ENCODE results near the gene EN1.

Gene EN1

GRCh38 chr2:118852605-118853128, 5.2 kb upstream of the EN1 start:
- H3K18ac ChIP-seq (ENCODE audit: low read length), result no peak overlapping the region
- H3K9me3 ChIP-seq (ENCODE audit: insufficient read depth, low read depth, low read length), result peaks cover 4% of the 10 kb centered on the region
- H3K27me3 ChIP-seq (ENCODE audit: insufficient read depth, low read length), result peaks cover 86% of the 10 kb centered on the region
- no CpG with 5 or more reads among the region's 31 CpGs for WGBS (ENCODE audit: extremely low coverage, insufficient coverage, insufficient read length)
- H3K79me2 ChIP-seq (ENCODE audit: control insufficient read depth, insufficient read depth, low read length, poor library complexity), result no peaks in the 10 kb centered on the region
- H3K79me1 ChIP-seq (ENCODE audit: low read length), result peaks cover 6% of the 10 kb centered on the region
- no peak overlapping the region for H3K14ac ChIP-seq (ENCODE audit: low read length)
- H3K4me1 ChIP-seq (ENCODE audit: control insufficient read depth in 1 of 2, insufficient read depth in 2 of 2, low read length in 2 of 2), result peaks cover 14% of the 10 kb centered on the region in 2 experiments
- H3K9ac ChIP-seq (ENCODE audit: low read length), result no peak overlapping the region
- H3K23ac ChIP-seq (ENCODE audit: low read length), result no peak overlapping the region
- H3K27ac ChIP-seq (ENCODE audit: low read depth, low read length), result no peak overlapping the region
- no peak overlapping the region for H3K4ac ChIP-seq (ENCODE audit: low read depth, low read length)
- H3K4me3 ChIP-seq (ENCODE audit: low read depth, low read length), result no peak overlapping the region
- DNase-seq, result no peak
- H4K12ac ChIP-seq (ENCODE audit: low read depth, low read length), result no peak overlapping the region
- no peaks in the 10 kb centered on the region for H3K36me3 ChIP-seq (ENCODE audit: control insufficient read depth in 1 of 2, insufficient read depth in 2 of 2, low read length in 2 of 2)
- no peak overlapping the region for H2BK120ac ChIP-seq (ENCODE audit: insufficient read depth, low read length, poor library complexity)
- H4K8ac ChIP-seq (ENCODE audit: low read depth, low read length), result no peak overlapping the region
- H2BK5ac ChIP-seq (ENCODE audit: low read depth, low read length, poor library complexity), result no peak overlapping the region
- H2AK5ac ChIP-seq (ENCODE audit: low read length), result no peak overlapping the region
- H4K91ac ChIP-seq (ENCODE audit: low read depth, low read length), result peak overlapping the region; percentile 41
- peak overlapping the region; percentile 36 for H3K4me2 ChIP-seq (ENCODE audit: low read length)
- H2AFZ ChIP-seq (ENCODE audit: insufficient read depth, low read length, poor library complexity), result no peak overlapping the region
- H2BK12ac ChIP-seq (ENCODE audit: low read length), result no peak overlapping the region

- H3K4ac ChIP-seq (ENCODE audit: low read depth, low read length), result no peak overlapping the region
- no peak overlapping the region for H4K8ac ChIP-seq (ENCODE audit: low read depth, low read length)
- H2AK5ac ChIP-seq (ENCODE audit: low read length), result no peak overlapping the region
- peaks cover 4% of the 10 kb centered on the region for H3K9me3 ChIP-seq (ENCODE audit: insufficient read depth, low read depth, low read length)
- no peak overlapping the region for H3K14ac ChIP-seq (ENCODE audit: low read length)
- H2BK12ac ChIP-seq (ENCODE audit: low read length), result no peak overlapping the region
- DNase-seq, result no peak
- H3K79me2 ChIP-seq (ENCODE audit: control insufficient read depth, insufficient read depth, low read length, poor library complexity), result no peaks in the 10 kb centered on the region
- peaks cover 75% of the 10 kb centered on the region for H3K27me3 ChIP-seq (ENCODE audit: insufficient read depth, low read length)
- H3K18ac ChIP-seq (ENCODE audit: low read length), result no peak overlapping the region
- no CpG with 5 or more reads among the region's 17 CpGs for WGBS (ENCODE audit: extremely low coverage, insufficient coverage, insufficient read length)
- H2BK120ac ChIP-seq (ENCODE audit: insufficient read depth, low read length, poor library complexity), result no peak overlapping the region
- H2BK5ac ChIP-seq (ENCODE audit: low read depth, low read length, poor library complexity), result no peak overlapping the region
- no peak overlapping the region for H3K27ac ChIP-seq (ENCODE audit: low read depth, low read length)
- H3K23ac ChIP-seq (ENCODE audit: low read length), result no peak overlapping the region
- no peak overlapping the region for H4K12ac ChIP-seq (ENCODE audit: low read depth, low read length)
- peaks cover 11 to 12% of the 10 kb centered on the region in 2 experiments for H3K4me1 ChIP-seq (ENCODE audit: control insufficient read depth in 1 of 2, insufficient read depth in 2 of 2, low read length in 2 of 2)
- no peak overlapping the region for H3K9ac ChIP-seq (ENCODE audit: low read length)
- H3K4me2 ChIP-seq (ENCODE audit: low read length), result peak overlapping the region; percentile 2
- peaks cover 7% of the 10 kb centered on the region for H3K79me1 ChIP-seq (ENCODE audit: low read length)
- H3K4me3 ChIP-seq (ENCODE audit: low read depth, low read length), result no peak overlapping the region
- H4K91ac ChIP-seq (ENCODE audit: low read depth, low read length), result no peak overlapping the region
- no peaks in the 10 kb centered on the region for H3K36me3 ChIP-seq (ENCODE audit: control insufficient read depth in 1 of 2, insufficient read depth in 2 of 2, low read length in 2 of 2)
- no peak overlapping the region for H2AFZ ChIP-seq (ENCODE audit: insufficient read depth, low read length, poor library complexity)
Observed at GRCh38 chr2:118851650-118852049, 4.2 kb upstream of the EN1 start.

GRCh38 chr2:118850901-118851415, 3.5 kb upstream of the EN1 start:
- DNase-seq, result no peak
- Histone ChIP-seq H3K27me3 (ENCODE audit: insufficient read depth, low read length) (peaks cover 77% of the 10 kb centered on the region), H3K18ac (ENCODE audit: low read length) (no peak overlapping the region)

DNA sequence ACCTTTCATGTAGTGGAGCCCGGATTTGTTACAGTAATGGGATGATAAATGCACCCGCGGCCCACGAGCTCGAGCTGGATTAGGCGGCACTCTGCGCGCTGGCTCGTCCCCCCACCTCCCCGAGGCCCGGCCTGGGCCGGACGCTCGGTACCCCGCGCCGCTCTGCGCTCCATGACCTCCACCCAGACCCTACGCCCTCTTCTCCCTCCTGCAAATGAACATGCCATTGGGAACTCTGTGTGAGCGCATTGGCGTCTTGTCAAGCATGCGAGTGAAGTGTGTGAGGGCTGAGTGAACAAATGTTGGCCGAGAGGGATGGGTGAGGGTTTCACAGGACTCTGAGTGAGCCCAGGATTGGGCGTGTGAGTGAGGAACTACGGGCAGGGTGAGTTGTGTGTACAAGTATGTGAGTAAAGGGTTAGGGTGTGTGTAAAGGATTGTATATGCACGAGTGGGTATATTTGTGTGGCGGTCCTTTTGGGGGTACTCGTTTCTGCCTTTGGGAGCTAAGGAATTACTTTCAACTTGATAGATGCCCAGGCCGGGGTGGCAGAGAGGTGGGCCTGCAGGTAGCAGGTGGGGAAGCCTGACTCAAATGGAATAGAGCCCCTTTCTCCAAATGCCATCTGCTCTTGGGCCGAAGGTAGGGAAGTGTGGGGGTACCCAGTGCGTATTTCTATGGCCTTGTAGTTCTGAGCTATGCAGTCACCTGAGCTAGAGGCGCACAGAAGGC, 2.9 kb upstream of the EN1 start:
- no peak overlapping the region for H3K9ac ChIP-seq (ENCODE audit: low read length)
- no peak overlapping the region for H4K8ac ChIP-seq (ENCODE audit: low read depth, low read length)
- peaks cover 15% of the 10 kb centered on the region for H3K79me1 ChIP-seq (ENCODE audit: low read length)
- no peak for DNase-seq
- no peak overlapping the region for H3K14ac ChIP-seq (ENCODE audit: low read length)
- no peak overlapping the region for H2BK12ac ChIP-seq (ENCODE audit: low read length)
- no peak overlapping the region for H2AFZ ChIP-seq (ENCODE audit: insufficient read depth, low read length, poor library complexity)
- H3K9me3 ChIP-seq (ENCODE audit: insufficient read depth, low read depth, low read length), result peaks cover 2% of the 10 kb centered on the region
- no peak overlapping the region for H3K4me2 ChIP-seq (ENCODE audit: low read length)
- no peak overlapping the region for H2BK120ac ChIP-seq (ENCODE audit: insufficient read depth, low read length, poor library complexity)
- H3K79me2 ChIP-seq (ENCODE audit: control insufficient read depth, insufficient read depth, low read length, poor library complexity), result peaks cover 3% of the 10 kb centered on the region
- H3K18ac ChIP-seq (ENCODE audit: low read length), result no peak overlapping the region
- H3K27ac ChIP-seq (ENCODE audit: low read depth, low read length), result no peak overlapping the region
- H3K4ac ChIP-seq (ENCODE audit: low read depth, low read length), result no peak overlapping the region
- H3K23ac ChIP-seq (ENCODE audit: low read length), result no peak overlapping the region
- peaks cover 79% of the 10 kb centered on the region for H3K27me3 ChIP-seq (ENCODE audit: insufficient read depth, low read length)
- no peaks in the 10 kb centered on the region for H3K36me3 ChIP-seq (ENCODE audit: control insufficient read depth in 1 of 2, insufficient read depth in 2 of 2, low read length in 2 of 2)
- no peak overlapping the region for H2AK5ac ChIP-seq (ENCODE audit: low read length)
- no peak overlapping the region for H2BK5ac ChIP-seq (ENCODE audit: low read depth, low read length, poor library complexity)
- no peak overlapping the region for H4K12ac ChIP-seq (ENCODE audit: low read depth, low read length)
- no peak overlapping the region for H3K4me3 ChIP-seq (ENCODE audit: low read depth, low read length)
- H4K91ac ChIP-seq (ENCODE audit: low read depth, low read length), result no peak overlapping the region
- 100% methylated on average over 1 of the region's 32 CpGs for WGBS (ENCODE audit: extremely low coverage, insufficient coverage, insufficient read length)
- H3K4me1 ChIP-seq (ENCODE audit: control insufficient read depth in 1 of 2, insufficient read depth in 2 of 2, low read length in 2 of 2), result peaks cover 10 to 14% of the 10 kb centered on the region in 2 experiments

More at GRCh38 chr2:118850901-118851415, 3.5 kb upstream of the EN1 start:
- Histone ChIP-seq H3K27ac (ENCODE audit: low read depth, low read length) (no peak overlapping the region), H4K91ac (ENCODE audit: low read depth, low read length) (no peak overlapping the region), H2AFZ (ENCODE audit: insufficient read depth, low read length, poor library complexity) (no peak overlapping the region), H2BK12ac (ENCODE audit: low read length) (no peak overlapping the region), H3K79me2 (ENCODE audit: control insufficient read depth, insufficient read depth, low read length, poor library complexity) (peaks cover 2% of the 10 kb centered on the region), H2AK5ac (ENCODE audit: low read length) (no peak overlapping the region), H3K9me3 (ENCODE audit: insufficient read depth, low read depth, low read length) (peaks cover 2% of the 10 kb centered on the region), H3K4me2 (ENCODE audit: low read length) (no peak overlapping the region), H4K8ac (ENCODE audit: low read depth, low read length) (no peak overlapping the region), H2BK5ac (ENCODE audit: low read depth, low read length, poor library complexity) (no peak overlapping the region), H3K23ac (ENCODE audit: low read length) (no peak overlapping the region), H3K36me3 (ENCODE audit: control insufficient read depth in 1 of 2, insufficient read depth in 2 of 2, low read length in 2 of 2) (no peaks in the 10 kb centered on the region), H3K4ac (ENCODE audit: low read depth, low read length) (no peak overlapping the region), H3K9ac (ENCODE audit: low read length) (no peak overlapping the region), H2BK120ac (ENCODE audit: insufficient read depth, low read length, poor library complexity) (no peak overlapping the region), H3K79me1 (ENCODE audit: low read length) (peaks cover 12% of the 10 kb centered on the region), H4K12ac (ENCODE audit: low read depth, low read length) (no peak overlapping the region), H3K4me3 (ENCODE audit: low read depth, low read length) (no peak overlapping the region), H3K14ac (ENCODE audit: low read length) (no peak overlapping the region), H3K4me1 (ENCODE audit: control insufficient read depth in 1 of 2, insufficient read depth in 2 of 2, low read length in 2 of 2) (peaks cover 11 to 14% of the 10 kb centered on the region in 2 experiments)
- no CpG with 5 or more reads among the region's 9 CpGs for WGBS (ENCODE audit: extremely low coverage, insufficient coverage, insufficient read length)

All from trophoblast cell (in vitro differentiated cells and primary cell).